GM19324 (cell line): ENCODE results near the gene ACAP1.

Source experiments
- ATAC-seq: cut with Tn5 transposase; IDR thresholded peaks from one replicate; pipeline ENCODE4 v1.9.1; 2021; ENCODE audit warnings: mild to moderate bottlenecking, moderate library complexity; ENCODE audit not compliant: unreplicated experiment, low FRiP score

Gene ACAP1, protein sequence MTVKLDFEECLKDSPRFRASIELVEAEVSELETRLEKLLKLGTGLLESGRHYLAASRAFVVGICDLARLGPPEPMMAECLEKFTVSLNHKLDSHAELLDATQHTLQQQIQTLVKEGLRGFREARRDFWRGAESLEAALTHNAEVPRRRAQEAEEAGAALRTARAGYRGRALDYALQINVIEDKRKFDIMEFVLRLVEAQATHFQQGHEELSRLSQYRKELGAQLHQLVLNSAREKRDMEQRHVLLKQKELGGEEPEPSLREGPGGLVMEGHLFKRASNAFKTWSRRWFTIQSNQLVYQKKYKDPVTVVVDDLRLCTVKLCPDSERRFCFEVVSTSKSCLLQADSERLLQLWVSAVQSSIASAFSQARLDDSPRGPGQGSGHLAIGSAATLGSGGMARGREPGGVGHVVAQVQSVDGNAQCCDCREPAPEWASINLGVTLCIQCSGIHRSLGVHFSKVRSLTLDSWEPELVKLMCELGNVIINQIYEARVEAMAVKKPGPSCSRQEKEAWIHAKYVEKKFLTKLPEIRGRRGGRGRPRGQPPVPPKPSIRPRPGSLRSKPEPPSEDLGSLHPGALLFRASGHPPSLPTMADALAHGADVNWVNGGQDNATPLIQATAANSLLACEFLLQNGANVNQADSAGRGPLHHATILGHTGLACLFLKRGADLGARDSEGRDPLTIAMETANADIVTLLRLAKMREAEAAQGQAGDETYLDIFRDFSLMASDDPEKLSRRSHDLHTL

DNA sequence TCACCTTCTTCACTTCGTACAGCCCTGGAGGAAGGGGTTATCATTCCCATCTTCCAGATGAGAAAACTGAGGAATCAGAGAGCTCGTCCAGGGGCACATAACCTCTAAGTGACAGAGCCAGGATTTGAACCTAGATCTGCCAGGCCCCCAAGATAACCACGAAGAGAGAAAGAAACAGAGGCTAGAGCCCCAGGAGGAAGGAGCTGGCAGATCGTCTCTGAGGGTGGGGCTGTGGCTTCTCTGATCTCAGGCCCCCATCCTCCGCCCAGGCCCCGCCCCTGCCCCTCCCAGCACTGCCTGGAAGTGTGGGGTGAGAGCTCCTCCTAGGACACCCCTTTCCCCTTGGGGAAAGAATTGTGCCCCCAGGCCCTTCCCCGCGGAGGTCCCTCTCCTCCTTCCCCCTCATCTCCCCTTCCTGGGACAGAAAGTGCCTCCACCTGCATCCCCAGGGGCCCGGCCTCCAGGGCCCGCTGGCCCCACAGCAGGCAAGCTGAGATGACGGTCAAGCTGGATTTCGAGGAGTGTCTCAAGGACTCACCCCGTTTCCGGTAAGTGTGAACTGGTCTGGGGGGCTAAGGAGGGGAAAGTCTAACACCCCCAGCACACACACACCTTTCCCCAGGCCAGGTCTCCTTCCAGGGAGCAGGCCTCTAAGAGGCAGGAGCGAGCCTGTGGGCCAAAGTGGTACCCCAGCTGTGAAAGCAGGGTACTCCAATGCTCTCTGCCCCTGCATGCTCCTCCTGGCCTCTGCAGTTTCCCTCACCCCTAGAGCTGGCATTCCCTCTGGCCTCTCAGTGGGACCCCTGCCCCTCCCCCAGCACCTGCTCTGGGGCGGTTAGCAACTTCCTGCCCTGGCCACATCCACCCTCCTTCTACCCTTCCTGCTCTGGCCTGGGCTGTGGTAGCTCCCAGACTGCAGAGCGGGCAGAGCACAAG lies at the start of gene ACAP1:
ACAP1 (plus strand) TSS at position 290 of the 936 bp plus-strand sequence; CDS start at position 496, 206 bp downstream.
- ATAC-seq, result peak; percentile 75

DNA sequence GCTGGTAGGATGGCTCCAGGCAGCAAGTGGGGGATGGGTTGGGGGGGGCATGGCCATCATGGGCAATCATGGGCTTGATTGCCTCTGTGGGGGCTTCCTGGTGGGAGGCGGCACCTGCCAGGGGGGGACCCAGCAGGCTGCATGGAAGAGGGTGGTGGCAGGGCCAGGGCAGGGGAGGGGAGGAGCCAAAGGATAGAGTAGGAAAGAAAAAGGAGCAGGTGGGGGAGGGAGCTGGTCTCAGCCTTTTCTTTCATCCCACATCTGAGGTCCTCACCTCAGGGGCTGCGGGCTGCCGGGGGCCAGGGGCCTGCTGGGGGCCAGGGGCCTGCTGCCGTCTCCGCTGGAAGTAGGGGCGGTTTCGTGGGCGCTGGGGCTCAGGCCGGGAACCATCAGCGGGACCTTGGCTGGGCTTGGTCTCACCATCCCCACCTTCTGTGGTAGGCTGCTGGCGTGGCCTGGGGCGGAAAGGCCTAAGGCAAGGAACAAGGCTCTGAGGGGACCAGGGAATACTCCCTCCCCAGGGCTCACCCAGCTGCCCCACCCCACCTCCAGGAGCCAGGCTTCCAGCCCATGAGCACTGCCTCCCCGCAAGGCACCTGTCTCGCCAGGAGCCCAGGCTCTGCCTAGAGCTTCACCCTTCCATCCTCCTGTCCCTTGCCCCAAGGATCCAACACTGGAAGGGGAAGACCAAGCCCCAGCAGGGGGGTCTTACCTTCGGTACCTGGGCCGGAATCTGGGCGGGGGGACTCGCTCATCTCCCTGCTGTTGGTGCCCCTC lies 46.9 kb upstream of the ACAP1 start:
- no peak for ATAC-seq

DNA sequence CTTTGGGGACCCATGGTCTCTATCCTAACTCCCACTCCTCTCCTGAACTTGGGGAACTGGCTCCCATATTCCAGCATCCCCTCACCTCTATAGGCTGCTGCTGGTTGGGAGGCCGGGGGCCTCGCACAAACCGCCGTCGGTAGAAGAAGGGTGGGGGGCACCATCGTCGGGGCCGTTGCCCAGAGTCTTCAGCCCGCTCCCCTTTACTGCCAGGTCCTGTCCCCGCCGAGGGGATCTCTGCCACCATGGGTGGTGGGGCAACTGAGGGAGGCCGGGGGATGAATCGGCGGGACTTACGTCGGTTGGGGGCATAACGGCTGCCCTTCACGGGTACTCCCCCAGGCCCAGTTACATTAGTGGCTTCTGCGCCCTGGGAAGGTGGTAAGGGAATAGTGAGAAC lies 46.2 kb upstream of the ACAP1 start:
- no peak for ATAC-seq

DNA sequence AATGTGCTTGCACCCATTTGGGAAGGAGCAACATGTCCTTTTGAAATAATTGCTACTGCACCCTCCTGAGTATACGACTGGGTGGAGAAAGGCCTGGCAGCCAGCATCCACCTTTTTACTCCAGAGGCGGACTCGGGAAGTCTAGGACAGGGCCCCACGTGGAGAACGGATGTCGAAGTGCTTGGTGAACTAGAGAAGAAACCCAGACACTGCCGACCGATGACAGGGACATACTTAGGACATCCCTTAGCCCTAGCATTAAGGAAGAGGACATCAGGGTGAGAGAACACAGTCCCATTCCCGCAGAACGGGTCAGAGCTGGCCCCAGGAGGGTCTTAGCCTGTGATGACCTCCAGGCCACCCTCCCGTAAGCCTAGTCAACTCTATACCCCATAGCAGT lies 45.6 kb upstream of the ACAP1 start:
- no peak for ATAC-seq

- no peak for ATAC-seq
These were observed 44.1 kb upstream of the ACAP1 start for GRCh38 chr17:7292194-7292593.

DNA sequence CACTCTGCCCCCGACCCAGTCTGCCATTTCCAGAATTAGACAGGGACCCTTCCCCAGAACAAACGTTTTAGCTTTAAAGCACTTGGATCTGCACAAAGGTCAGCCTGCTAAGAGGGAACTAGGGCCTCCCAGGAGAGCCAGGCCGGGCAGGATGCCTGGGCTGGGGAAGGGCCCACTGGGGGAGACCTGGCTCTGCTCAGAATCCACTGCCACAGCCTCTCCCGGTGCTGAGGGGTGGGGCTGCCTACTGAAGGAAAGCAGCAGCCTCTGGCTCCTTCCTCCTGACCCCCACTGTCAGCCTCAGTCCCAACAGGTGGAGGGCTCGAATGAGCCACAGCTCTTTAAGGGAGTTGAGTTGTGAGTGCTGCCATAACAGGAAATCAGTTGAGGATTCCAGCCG lies 43.6 kb upstream of the ACAP1 start:
- no peak for ATAC-seq

GRCh38 chr17:7293159-7293558 lies 43.2 kb upstream of the ACAP1 start:
- ATAC-seq, result no peak

DNA sequence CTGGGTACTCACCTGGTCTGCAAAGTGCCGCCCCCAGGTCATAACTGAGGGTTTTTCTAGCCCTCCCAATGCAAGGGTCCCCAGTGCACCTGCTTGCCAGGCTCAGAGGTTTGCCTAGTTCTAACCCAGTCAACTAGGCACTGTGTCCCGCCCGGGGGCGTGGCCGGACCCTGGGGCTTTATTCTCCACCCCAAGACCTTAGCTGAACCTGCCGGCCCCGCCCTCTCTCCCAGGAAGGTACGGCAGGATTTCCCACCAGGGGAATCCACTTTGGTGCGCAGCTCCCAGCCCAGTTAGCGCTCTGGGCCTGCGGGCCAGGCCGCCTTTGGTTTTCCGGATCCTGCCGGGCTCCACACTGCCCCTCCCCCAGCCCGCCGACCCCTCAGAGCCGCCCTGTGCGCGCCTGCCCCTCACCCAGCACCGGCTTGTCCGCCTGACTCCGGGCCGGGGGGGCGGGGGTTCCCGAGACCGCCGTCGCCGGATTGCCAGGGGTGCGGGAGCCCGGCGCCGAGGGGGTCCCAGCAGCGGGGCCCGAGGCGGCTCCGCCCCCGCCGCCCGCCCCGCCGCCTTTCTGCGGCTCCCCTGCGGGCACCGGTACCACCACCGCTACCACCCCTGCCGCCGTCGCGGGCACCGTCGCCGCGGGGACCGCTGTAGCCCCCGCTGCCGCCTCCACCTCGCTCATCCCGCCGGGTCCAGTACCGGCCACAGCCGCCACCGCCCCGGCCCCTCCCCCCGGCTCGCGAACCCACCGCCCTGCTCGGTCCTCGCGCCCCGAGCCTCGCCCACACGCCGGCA lies 42.3 kb upstream of the ACAP1 start:
- ATAC-seq, result no peak

GRCh38 chr17:7294614-7295153 lies 41.6 kb upstream of the ACAP1 start, which contains the start of gene YBX2:
Gene YBX2 (minus strand): TSS chr17:7294639. CDS start chr17:7294500, 139 bp downstream.
- ATAC-seq, result no peak

DNA sequence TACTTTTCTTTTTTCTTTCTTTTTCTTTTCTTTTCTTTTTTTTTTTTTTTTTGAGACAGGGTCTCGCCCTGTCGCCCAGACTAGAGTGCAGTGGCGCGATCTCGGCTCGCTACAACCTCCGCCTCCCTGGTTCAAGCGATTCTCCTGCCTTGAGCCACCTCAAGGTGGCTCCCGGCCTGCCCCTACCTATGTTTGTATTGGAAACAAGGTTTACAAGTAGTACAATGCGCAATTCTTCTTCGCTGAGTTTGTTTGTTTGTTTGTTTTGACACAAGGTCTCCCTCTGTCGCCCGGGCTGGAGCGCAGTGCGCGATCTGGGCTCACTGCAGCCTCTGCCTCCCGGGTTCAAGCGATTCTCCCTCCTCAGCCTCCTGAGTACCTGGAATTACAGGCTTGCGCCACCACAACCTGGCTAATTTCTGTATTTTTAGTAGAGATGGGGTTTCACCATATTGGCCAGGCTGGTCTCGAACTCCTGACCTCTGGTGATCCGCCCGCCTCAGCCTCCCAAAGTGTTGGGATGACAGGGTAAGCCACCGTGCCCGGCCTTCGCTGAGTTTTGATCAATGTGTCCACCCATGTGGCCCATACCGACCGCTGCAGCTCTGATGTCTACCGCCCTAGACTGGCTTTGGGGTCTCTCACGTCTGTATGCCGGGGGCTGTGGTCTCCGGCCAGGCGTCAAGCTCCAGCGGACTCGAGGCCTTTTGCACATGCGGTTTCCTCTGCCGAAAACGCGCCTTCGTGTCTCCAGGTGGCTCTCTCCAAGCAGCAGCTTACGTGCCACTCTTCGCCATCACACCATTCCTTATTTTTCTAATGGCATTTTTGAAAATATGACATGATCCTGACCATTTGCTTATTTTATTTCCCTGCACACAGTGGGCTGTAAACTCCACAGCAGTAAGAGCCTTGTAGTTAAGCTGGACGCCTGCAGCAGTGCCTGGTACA lies 40.8 kb upstream of the ACAP1 start:
- ATAC-seq, result no peak

DNA sequence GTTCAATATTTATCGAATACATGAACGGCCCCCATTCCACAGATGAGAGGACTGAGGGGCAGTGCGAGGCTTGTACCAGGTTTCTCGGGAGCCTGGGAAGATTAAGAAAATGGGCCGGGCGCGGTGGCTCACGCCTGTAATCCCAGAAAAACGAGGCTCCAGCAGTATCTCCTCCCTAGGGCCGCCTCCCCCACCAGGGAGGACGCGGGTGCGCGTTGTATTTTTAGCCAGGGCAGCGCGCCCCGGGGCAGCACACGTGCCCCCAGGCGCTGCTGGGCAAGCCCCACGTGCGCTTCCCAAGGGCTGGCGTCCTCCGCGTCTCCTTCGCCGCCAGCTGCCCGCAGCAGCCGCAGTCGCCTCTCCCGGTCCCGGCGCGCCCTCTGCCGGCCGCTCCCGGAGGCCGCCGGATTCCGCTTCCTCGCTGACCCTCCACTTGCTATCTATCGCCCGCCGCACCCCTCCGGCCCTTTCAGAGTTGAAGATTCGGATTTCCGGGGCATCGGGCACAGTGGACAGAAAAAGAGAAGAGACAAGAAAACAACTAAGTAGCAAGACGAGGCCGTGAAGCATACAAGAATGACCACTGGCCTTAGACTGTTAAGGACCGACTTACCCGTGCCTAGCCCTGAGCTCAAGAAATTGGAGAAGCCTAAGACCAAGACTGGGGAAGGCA lies 40.0 kb upstream of the ACAP1 start:
- no peak for ATAC-seq

- ATAC-seq, result no peak
These were observed 32.1 kb upstream of the ACAP1 start for GRCh38 chr17:7304179-7304578.

DNA sequence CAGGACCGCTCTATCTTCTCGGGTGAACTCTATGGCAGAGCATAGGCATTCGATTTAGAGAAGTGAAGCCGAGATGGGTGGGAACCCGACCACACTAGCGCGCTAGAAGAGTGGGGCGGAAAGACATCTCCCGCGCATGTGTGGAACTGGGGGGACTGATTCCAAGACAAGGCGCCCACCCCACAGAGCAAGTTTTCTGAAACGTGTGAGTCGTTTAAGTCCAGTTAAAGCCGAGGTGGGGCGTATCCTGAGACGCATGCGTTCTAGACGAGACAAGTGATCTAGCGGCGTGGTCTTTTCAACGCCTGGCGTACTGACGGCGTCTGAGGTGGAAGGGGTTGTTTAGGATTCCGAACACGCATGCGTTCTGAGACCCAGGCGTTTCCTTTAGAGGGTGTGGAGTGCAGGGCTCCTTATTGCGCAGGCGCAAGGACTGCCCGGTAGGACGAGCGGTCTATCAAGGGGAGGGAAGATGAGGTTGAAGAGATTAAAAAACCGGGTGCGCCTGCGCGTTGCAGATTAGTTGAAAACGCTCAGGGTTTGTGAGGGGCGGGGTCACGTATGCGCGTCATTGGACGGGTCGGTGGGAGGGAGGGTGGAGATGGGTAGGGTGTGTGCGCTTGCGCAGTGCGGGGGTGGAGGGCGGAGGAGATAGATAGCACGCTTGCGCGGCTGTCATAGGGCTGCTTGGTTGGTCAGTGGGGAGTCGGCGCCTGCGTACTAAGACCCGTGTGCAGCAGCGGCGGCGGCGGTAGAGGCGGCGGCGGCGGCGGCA lies 29.2 kb upstream of the ACAP1 start, which contains the start of gene EIF5A:
EIF5A (plus strand) TSS at position 718 of the 775 bp plus-strand sequence. CDS start 2,008 bp downstream, outside the sequence.
- peak; percentile 74 for ATAC-seq

GRCh38 chr17:7307686-7308624 lies 28.4 kb upstream of the ACAP1 start:
- peak; percentile 15 for ATAC-seq
